HG03097 (cell line): ENCODE measurements around the gene LY6G6C.
"Not testable (repeated sequence)": the region's sequence is repeated elsewhere in the genome, so short reads cannot be mapped to it uniquely, and the experiment has no call there.

Experiments
- ATAC-seq: cut with Tn5 transposase; IDR thresholded peaks from one replicate; pipeline ENCODE4 v1.9.1; 2021; ENCODE audit not compliant: unreplicated experiment, low FRiP score

Gene LY6G6C

GRCh38 chr6:31709157-31709556, 12.4 kb downstream of the LY6G6C start:
- not testable (repeated sequence) for ATAC-seq

GRCh38 chr6:31708224-31708623, 13.3 kb downstream of the LY6G6C start:
- no peak for ATAC-seq

- no peak for ATAC-seq
Measured at GRCh38 chr6:31707701-31708100, 13.8 kb downstream of the LY6G6C start.

- no peak for ATAC-seq
Measured at GRCh38 chr6:31706599-31706998, 14.9 kb downstream of the LY6G6C start, which contains the start of gene LY6G6F. Gene LY6G6F, plus strand, starts transcription at chr6:31706866. Its CDS starts 41 bp downstream, at chr6:31706907.

- ATAC-seq = no peak
Measured at GRCh38 chr6:31705931-31706330, 15.6 kb downstream of the LY6G6C start.

- ATAC-seq = peak; percentile 83
Measured at GRCh38 chr6:31702819-31703716, 18.5 kb downstream of the LY6G6C start, which contains the start of gene ABHD16A. Gene ABHD16A, minus strand, starts transcription at chr6:31703324. Its CDS starts 43 bp downstream, at chr6:31703281.

- no peak for ATAC-seq
Measured at GRCh38 chr6:31702405-31702818, 19.1 kb downstream of the LY6G6C start.

- no peak for ATAC-seq
Measured at GRCh38 chr6:31701666-31702404, 19.7 kb downstream of the LY6G6C start.

GRCh38 chr6:31700740-31701401, 20.7 kb downstream of the LY6G6C start:
- ATAC-seq = no peak

GRCh38 chr6:31697555-31697954, 24.0 kb downstream of the LY6G6C start:
- ATAC-seq = no peak

GRCh38 chr6:31693535-31693934, 28.0 kb downstream of the LY6G6C start:
- no peak for ATAC-seq

GRCh38 chr6:31692886-31693285, 28.7 kb downstream of the LY6G6C start:
- ATAC-seq = no peak

- no peak for ATAC-seq
Measured at GRCh38 chr6:31692353-31692752, 29.2 kb downstream of the LY6G6C start.

GRCh38 chr6:31691564-31692108, 29.9 kb downstream of the LY6G6C start:
- no peak for ATAC-seq

- ATAC-seq = no peak
Measured at GRCh38 chr6:31691078-31691463, 30.5 kb downstream of the LY6G6C start.

- no peak for ATAC-seq
Measured at GRCh38 chr6:31690231-31691077, 31.1 kb downstream of the LY6G6C start.

GRCh38 chr6:31689249-31690110, 32.1 kb downstream of the LY6G6C start:
- no peak for ATAC-seq

- ATAC-seq = no peak
Measured at GRCh38 chr6:31687860-31688693, 33.5 kb downstream of the LY6G6C start.
